Activated CD4-positive, CD25-positive, alpha-beta regulatory T cell treated with anti-CD3 and anti-CD28 coated beads, Interleukin-2, amount 50 U/mL, for 16 hours (primary cell): ENCODE data around the gene AUTS2.

Source experiments
- DNase-seq: peaks from one replicate; pipeline ENCODE4 v3.0.0-alpha.2; 2020; ENCODE audit warnings: low read depth, low spot score

AUTS2 gene

GRCh38 chr7:70374772-70375533 is 776.7 kb downstream of the AUTS2 start:
- no peak for DNase-seq

DNA sequence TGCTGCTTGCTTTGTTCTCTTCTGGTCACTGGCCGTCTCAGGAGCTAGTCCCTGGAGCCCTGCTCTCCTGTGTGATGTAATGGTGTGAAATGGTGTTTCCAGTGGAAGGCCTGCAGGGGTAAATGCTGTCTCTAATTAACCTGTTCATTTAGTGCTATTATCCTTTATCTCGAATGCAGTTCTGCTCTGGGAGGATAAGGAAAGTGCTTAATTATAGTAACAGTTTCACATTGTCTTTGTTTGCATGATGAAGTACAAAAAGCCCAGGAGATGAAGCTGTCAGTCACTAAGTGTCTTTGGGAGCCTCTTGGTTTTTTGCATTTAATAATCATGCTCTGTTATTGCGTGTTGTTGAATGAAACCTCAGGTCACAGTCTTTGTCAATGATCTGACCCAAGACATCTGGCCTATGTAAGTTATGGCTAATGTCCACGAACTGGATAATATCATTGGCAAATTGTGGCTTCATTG is 778.3 kb downstream of the AUTS2 start:
- DNase-seq = no peak

- DNase-seq = no peak
Observed at GRCh38 chr7:70377957-70378356, 779.7 kb downstream of the AUTS2 start.

- no peak for DNase-seq
Observed at GRCh38 chr7:70379210-70379609, 780.9 kb downstream of the AUTS2 start.

DNA sequence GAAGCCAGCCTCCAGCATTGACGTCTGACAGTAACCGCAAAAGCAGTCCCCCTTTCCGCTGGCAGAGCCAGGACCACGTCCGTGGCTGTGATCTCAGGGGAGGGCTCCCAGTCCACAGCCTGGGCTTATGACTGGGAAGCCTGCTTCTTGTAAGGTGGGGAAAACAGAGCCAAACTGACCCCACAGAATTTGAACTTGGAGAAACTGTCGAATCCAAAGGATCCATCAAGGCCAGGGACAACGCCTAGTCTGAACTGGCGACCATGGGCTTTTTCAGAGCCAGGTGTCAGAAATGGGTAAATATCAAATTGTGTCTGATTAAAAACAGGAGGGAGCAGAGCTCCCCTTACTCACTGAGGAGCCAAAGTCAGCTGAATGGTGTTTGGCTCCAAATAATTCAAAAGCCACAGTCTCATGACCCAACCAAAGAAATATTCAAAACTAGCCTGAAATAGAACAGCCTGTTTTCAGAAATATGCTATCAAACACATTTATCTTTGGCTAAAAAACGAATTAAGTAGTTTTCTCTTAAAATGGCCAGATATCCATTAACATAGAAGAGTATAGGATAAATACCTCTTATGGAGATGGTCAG is 782.2 kb downstream of the AUTS2 start:
- DNase-seq = no peak

GRCh38 chr7:70383066-70383782 is 784.9 kb downstream of the AUTS2 start:
- no peak for DNase-seq

DNA sequence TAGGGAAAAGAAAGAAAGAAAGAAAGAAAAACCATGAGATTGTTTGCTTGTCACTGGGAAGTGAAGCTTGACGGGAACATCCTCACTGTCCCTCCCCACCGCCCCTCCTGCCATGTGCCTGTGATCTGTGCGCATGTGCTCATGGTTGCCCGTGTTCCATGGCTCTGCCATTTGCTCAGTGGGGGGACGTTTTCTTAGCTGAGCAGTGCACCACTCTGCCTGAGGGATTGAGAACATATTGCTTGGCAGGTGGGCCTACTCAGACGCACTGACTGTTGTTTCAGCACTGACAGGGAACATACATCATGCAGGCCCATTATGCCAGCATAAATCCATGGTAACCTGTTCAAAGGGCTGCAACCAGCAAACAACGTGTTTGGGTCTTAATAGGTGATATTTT is 785.7 kb downstream of the AUTS2 start:
- DNase-seq = no peak

DNA sequence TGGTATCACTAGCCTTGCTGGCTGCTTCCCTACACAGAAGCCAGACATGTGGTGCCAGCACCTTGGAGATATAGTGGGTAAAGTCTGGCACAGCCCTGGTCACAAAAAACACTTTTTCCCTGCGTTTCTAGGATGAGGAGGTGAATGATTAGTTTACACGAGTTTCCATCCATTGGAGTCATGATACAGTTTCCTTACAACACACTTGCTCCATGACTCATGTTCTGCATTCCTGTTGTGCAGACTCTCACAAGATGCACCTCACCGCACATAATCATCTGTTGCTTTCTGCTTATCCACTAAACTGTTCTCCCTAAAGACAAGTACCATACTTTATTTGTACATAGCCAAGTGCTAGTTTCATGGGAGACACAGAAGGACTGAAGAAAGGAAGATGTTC is 786.6 kb downstream of the AUTS2 start:
- DNase-seq = no peak

DNA sequence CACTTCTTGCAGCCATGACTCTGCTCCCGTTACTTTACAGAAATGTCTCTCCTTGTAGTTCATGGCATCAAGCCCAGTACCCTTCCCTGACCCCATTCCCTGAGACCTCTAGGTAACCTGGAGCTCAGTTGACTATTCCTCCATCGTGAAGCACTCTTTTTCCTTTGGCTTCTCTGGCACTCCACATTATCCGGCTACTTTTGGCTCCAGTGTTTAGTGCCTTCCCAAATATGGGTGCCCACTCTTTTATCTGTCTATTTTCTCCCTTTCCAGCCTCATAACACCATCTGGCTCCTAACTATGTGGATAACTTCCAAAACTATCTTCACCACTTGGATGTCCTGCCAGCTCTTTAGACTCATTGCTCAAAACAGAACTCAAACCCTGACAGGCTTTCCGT is 788.9 kb downstream of the AUTS2 start:
- DNase-seq = no peak

DNA sequence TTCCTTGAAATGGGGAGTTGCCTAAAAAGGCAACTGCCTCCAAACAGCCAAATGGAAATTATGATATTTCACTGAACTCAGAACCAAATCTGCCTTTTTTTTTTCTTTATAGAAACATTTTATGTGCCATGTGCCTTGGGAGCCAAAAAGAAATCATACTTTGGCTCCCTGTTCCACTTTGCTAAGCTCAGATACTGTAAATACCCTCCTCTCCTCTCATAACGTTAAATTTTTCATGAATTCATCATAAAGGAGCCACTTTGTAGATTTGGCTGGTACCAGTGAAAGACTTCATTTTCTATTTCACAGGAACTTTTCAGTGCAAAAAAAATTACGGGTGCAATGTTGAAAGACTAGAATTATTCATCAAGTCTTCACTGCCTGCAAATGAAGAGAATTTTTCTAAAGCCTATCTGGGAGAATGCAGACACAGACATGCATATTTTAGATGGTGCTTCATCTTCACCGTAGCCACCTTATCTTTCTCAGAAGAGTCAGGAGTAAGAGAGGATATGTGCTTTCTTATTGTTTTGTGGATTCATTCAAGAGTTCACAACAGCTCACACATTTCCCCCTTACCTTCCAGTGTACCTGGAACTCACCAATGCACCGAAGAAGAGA is 791.4 kb downstream of the AUTS2 start:
- no peak for DNase-seq

- DNase-seq = no peak
Observed at GRCh38 chr7:70390251-70390650, 792.0 kb downstream of the AUTS2 start.

GRCh38 chr7:70392256-70392876 is 794.1 kb downstream of the AUTS2 start:
- no peak for DNase-seq

DNA sequence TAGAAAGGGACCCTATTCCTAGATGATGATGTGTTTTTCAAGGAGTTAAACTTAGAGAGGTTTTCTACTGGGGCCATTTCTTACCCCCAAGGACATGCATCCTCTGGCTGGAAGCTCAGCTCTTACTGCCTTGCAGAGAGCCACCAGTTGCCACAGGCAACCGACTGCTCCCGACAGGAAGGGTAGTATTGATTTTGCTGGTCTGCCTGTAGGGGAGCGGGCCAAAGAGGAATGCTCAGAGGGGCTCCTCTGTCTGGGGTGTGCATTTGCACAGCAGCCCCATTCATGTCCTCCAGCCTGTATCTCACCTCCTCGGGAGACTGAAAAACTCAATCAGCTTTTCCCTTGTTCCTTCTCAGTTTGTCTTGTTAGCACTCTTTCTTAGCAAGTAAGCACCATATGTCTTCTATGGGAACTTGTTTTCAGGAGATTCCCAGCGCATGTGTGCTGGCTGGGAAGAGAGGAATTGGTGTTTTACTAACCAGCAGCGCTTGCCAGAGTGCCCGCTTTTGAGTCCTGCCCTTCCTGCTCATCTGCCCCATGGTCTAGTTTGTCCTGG is 794.7 kb downstream of the AUTS2 start:
- DNase-seq = no peak

DNA sequence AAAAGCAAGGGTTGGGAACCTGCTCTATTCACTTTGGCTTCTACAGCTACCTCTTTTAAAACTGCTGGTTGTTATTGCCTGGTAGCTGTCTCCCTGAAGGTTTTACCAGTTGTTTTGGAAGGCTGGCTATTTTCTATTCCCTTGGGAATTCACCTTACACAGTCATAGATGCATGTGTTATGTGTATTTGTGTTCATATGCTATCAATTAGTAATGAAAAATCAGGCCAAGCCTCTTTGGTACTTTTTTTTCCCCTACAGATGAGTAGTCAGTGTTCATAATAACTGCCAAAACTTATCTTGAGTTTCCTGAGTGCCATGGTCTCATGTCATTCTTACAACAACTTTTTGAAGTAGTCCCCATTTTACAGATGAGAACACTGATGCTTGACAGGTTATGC is 795.7 kb downstream of the AUTS2 start:
- DNase-seq = no peak

DNA sequence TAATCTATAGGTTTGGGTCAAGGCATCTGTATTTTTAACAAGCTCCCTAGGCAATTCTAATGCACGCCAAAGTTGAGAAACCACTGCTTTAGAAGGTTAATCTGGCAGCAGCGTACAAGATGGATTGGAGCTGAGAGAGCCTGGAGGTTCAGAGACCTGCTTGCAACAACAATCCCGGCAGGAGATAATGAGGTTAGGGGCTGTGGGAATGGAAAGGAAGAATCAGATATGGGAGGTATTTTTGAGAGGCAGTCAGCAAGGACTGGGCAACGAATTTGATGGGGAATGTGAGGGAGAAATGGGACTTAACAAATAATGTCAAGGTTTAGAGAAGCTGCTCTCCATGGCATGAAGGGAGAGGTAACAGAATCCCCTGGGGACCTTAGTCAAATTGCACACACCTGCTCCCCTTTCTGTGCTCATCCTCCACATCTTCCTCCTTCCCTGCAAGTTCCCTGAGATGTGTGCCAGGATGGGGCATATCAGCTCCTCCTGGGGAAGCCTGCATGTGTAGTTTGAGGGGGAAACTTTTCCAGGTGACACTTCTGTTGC is 802.6 kb downstream of the AUTS2 start:
- DNase-seq = no peak

GRCh38 chr7:70402069-70402468 is 803.8 kb downstream of the AUTS2 start:
- no peak for DNase-seq

GRCh38 chr7:70405241-70405640 is 807.0 kb downstream of the AUTS2 start:
- no peak for DNase-seq

DNA sequence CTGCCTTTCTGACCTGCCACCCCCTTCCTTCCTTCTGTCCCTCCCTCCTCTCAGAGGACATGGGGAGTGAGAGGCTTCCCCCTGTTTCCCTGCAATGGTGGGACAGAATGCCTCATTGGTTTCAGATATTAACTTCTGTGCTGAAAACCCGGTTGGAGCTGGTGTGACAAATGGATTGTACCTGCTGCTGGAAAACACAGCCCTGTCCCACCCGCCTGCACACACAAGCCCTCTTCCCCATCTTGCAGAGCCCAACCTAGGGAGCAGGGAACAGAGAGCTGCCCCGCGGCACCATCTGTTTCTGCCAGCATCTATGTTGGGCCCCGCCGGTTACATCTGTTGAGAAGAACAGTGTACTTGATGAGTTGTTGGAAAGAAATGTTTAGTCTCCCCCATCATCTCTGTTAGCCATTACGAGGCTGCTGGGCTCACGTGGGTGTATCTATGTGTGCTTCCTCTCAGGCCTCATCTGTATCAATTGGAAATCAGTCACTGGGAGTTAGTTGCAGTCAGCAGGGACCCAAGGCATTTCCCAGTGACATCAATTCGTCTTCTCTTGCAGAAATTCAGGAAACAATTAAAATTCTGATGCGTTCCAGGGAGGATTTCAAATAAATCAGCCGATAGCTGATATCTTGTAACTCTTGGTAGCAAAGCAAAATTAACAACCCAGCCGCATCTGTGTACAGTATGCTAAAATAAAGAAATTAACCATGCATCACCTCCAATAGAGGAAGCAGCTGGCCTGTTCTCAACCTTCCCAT is 808.1 kb downstream of the AUTS2 start:
- no peak for DNase-seq

DNA sequence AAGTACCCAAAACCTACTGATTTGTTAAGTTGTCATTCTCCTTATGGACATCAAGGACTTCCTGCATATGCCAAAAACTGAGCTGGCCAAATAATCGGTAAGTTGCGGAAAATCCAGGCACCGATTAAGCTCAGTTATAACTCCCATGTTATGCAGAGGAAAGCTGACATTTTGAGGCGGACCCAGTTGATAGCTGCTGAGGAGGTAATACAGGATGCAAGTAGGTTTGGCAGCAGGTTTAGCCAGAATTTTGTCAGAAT is 808.6 kb downstream of the AUTS2 start:
- DNase-seq = no peak

GRCh38 chr7:70408477-70408876 is 810.2 kb downstream of the AUTS2 start:
- DNase-seq = no peak

GRCh38 chr7:70408891-70409290 is 810.6 kb downstream of the AUTS2 start:
- DNase-seq = no peak
